MV-4-11 (cell line): ENCODE results near the gene NPY2R.

Experiments used
- DNase-seq: peaks from one replicate; lab custom pipeline; 2025; lab: John Stamatoyannopoulos, UW

The NPY2R gene

DNA sequence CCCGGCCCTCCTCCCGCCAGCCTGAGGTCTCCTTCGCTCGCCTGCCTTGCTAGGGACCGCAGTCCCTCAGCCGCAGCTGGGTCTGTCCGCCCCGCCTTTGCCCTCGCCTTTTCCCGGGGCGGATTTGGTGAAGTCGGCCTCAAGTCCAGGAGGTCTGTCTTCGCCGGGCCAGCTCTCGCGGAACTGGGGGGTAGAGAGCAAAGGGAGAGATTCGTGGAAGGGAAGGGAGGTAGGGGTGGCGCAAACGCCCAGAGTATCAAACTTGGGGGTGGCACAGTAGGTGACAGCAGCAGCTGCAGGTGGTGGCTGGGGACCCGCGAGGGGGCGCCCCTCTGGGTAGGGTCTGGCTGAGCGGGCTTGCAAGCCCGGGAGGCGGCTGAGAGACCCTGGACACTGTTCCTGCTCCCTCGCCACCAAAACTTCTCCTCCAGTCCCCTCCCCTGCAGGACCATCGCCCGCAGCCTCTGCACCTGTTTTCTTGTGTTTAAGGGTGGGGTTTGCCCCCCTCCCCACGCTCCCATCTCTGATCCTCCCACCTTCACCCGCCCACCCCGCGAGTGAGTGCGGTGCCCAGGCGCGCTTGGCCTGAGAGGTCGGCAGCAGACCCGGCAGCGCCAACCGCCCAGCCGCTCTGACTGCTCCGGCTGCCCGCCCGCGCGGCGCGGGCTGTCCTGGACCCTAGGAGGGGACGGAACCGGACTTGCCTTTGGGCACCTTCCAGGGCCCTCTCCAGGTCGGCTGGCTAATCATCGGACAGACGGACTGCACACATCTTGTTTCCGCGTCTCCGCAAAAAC, at the start of gene NPY2R:
NPY2R (plus strand) TSS at position 379 of the 797 bp plus-strand sequence. CDS start 5,304 bp downstream, outside the sequence.
- no peak for DNase-seq

DNA sequence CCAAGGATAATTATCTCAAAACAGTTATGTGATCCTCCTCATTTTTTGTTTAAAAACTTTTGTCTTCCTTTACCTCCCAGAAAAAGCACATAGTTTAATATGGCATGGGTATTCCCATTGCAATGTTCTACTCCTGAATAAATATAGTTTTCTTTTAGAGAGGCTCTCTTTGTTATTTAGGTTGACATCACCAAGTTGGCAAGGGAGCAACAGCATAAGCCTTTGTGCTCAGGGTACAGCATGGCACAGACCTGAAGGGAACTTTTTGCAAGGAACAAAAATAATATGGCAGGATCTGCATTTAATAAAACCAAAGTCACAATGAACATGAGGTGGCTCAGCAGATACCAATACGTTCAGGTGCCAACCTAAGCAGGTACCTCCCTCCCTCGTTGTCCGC, 47.1 kb upstream of the NPY2R start:
- no peak for DNase-seq

GRCh38 chr4:155164718-155165117, 43.7 kb upstream of the NPY2R start:
- DNase-seq: no peak

- DNase-seq: no peak
Measured at GRCh38 chr4:155170569-155170968, 37.9 kb upstream of the NPY2R start.

- no peak for DNase-seq
Measured at GRCh38 chr4:155173371-155173770, 35.1 kb upstream of the NPY2R start.

GRCh38 chr4:155174668-155175067, 33.8 kb upstream of the NPY2R start:
- no peak for DNase-seq

GRCh38 chr4:155179216-155179615, 29.2 kb upstream of the NPY2R start:
- DNase-seq: no peak

DNA sequence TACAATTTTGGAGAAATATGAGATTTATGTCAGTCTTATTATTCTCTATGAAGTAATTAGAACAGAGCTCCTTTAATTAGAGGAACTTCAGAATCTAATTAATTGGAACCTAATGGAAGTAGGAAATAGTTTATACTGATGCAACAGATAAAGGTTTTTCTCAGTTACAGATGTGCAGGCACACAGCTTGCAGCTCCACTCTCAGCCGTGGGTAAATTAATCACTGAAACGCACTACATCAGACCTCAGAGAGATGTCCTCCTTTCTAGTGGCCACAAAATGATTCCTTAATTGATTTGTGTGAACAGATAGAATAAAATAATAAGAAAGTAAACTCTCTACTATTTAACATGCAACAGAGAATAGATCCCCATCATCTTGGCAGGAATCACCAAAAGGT, 21.5 kb upstream of the NPY2R start:
- no peak for DNase-seq

DNA sequence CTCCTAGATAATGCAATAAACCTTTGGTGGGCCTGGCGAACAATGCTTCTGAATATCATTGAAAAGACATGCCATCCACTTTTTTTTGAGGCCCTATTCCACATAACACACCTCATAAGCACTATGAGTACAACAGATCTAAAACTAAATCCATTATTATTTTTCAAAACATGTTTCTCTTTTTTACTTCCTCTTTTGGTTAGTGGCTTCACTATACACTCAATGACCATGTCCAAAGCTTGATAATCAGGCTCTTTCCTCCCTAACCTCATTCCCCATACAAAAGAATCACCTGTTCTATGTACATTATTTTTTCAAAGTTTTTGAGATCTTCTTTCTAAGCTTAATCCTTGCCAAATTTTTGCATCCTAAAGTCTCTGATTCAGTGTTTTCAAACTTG, 20.4 kb upstream of the NPY2R start:
- DNase-seq: peak; percentile 29

GRCh38 chr4:155190099-155190498, 18.3 kb upstream of the NPY2R start:
- DNase-seq: no peak

DNA sequence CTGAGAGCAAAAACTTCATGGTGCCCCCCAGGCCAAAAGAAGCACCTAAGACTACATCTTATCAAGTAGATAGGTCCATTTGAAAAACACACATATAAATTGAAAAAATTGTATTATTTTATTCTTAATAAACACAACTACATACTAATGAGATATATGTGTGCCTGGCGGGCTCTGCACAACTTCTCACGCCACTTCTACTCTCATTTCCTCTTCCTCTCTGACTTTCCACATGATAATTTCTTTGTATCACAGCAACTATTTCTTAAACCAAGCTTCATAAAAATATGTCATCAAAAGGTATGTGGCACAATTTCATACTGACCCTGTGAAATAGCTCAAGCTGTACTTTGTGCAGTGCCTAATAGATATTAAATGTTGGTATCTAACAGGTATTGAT, 10.7 kb upstream of the NPY2R start:
- peak; percentile 36 for DNase-seq

- DNase-seq: no peak
Measured at GRCh38 chr4:155207534-155208257, 740 bp upstream of the NPY2R start.

DNA sequence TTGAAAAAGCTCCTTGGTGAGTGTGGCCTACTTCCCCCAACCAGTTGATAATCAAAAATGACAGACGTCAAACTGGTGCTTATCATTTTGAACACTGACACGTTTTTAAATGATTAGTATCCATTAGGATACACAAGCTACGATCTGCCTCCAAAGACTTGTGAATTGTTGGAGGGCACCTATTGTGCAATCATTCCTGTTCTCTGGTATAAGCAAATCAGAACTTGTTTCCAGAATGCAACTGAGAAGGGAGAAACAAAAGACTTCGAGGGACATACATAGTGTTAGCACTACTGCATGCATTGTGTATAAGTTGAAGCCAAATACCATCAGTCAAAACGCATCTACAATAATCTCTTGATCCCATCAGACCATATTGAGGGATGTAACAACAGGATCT, 11.6 kb downstream of the NPY2R start:
- DNase-seq: no peak

DNA sequence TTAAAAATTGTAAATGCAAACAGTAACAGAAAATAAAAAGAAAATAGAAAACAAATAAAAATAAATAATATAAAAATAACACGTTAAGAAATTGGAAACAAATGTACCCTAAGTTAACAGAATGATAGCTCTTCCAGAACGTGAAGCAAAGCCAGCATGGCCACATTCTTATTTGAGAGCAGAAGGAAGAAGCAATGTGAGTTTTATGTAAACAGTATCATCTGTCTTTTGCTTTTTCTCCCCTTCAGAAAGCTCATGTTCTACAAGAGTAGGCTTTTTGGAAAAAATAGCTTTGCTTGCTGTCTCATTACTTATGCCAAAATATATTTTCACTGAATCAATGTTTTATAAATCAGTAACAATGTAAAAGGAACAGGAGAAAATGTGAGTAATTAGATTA, 18.7 kb downstream of the NPY2R start:
- no peak for DNase-seq

GRCh38 chr4:155228713-155229112, 20.3 kb downstream of the NPY2R start:
- no peak for DNase-seq

- DNase-seq: no peak
Measured at GRCh38 chr4:155232432-155232831, 24.0 kb downstream of the NPY2R start.

- DNase-seq: no peak
Measured at GRCh38 chr4:155234206-155234605, 25.8 kb downstream of the NPY2R start.

DNA sequence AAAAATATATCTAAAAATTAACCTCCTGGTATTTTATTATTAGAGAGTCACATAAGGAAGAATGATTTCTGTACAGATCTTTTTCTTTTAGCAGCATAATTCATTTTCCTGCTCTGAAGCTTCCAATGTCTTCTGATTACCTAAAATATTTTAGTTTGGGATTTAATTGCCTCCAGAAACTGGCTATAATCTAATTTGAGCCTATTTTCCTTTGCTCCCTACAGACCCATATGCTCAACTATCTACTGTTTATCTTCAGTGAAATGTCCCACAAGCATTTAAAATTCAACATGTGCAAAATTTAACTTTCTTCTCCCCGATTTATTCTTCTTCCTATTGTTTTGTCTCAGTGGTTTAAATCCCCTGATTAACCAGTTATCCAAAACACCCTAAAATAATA, 29.1 kb downstream of the NPY2R start:
- DNase-seq: no peak

DNA sequence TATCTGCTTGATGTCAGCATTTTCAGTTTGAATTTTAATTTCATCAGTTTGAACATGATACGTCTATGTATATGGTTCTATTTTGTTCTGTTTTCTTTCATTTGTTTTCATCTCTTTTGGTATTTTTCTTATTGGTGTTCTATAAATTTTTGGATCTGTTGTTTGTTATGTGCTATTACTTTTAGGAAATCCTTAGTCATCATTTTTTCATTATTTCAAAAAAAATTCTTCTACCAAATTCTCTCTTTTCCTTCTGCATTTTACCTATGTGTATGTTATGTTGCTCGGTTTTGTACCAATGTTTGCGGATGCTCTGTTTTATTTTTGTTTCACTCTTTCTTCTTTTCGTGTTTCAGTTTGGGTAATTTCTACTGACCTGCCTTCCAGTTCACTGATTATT, 32.8 kb downstream of the NPY2R start:
- no peak for DNase-seq

DNA sequence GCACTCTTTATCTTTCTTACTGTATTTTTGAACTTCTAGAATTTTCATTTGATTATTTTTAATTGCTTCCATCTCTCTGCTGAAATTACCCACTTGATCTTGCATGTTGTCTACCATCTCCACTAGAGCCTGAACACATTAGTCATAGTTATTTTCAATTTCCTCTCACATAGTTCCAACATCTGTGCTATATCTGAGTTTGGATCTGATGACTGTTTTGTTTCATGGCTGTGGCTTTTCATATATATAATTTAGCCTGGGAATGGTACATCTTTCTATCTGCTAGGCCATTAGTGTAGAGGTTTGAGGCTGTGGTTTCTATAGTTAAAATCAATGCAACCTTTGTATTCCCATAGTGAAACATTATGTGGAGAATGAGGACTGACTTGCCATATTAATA, 33.2 kb downstream of the NPY2R start:
- DNase-seq: no peak

GRCh38 chr4:155245105-155245504, 36.7 kb downstream of the NPY2R start:
- no peak for DNase-seq

DNA sequence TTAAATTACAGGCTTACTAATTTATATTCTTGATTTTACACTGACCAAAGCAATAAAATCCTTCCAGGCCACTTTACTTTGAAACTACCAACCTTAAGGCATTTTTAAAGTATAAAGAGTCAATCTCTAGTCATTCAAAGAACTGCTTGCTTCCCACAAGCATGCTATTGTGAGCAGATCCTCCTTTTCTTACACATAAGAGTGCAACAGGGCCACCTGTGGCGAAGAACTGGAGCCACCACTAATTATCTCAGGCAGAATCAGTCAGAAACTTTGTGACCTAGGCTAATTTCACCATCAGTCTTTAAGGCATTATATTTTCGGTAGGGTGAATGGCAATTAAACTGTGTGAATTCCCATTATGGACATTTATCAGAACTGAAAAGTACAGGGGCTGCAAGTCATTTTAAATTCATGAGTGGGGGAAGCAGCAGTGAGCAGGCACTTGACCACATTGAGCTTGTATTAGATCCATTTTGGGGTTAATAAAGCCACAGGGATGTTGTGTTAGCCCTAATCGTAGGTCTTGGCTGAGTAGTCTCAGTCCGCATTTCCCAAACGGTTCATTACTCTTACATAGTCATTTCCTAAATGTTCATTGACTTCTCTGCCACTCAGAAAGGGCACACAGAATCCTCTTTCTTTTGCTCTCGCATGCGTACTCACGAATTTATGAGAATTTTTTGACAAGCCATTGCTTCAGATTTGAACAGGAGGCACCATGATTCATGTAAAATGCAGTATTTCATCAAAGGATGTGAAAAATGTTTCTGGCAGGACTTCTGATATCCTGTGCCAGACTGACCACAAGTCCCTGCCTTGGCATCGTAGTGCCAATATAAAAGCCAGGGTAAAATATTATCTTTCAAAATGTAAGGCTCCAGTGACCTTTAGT, 39.8 kb downstream of the NPY2R start:
- no peak for DNase-seq
